ENCODE results near the gene ATF6. TPM values are rescaled to one million over a fixed set of nuclear protein-coding genes. Genes with fewer than 3 reads are reported as not detected.

ATF6 gene
- total RNA-seq, 1 experiment from 2014 or later, result 20.9 TPM

DNA sequence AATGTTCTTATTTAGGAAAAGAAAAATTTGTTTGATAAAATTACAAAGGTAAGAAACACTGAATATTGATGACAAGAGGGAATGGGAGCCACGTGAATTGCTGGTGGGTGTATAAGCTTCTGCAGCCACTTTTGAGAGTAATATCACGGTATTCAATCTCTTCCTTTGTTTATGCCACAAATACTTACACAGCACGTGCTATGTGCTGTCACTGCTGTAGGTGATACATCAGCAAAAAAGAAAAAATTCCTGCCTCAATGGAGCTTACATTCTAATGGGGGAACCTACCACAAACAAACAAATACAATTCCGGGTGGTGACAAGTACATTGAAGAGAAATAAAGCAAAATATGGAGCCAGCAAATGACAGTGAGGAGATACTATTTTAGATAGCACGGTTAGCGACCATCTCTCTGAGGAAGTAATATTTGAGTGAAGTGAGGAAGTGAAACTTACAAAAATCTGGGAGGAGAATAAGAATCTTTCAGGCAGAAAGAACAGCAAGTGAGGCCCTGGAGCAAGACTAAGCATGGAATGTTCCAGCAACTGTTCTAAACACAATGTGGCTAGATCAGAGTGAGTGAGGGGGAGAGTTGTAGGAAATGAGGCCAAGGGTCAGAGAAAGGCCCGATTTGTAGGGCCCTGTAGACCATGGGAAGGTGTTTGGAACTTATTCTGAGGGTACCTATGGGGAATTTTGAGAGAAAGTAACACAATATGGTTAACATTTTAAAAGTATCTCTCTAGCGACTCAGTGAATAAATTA is 47.4 kb upstream of the ATF6 start (continued):
- TF ChIP-seq, protein P1, sequence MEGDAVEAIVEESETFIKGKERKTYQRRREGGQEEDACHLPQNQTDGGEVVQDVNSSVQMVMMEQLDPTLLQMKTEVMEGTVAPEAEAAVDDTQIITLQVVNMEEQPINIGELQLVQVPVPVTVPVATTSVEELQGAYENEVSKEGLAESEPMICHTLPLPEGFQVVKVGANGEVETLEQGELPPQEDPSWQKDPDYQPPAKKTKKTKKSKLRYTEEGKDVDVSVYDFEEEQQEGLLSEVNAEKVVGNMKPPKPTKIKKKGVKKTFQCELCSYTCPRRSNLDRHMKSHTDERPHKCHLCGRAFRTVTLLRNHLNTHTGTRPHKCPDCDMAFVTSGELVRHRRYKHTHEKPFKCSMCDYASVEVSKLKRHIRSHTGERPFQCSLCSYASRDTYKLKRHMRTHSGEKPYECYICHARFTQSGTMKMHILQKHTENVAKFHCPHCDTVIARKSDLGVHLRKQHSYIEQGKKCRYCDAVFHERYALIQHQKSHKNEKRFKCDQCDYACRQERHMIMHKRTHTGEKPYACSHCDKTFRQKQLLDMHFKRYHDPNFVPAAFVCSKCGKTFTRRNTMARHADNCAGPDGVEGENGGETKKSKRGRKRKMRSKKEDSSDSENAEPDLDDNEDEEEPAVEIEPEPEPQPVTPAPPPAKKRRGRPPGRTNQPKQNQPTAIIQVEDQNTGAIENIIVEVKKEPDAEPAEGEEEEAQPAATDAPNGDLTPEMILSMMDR (IDR thresholded peaks at IDR 0.05 in 2 of 3, conservative IDR thresholded peaks at IDR 0.05 in 1 of 3; ENCODE audit: borderline replicate concordance in 1 of 3, insufficient read depth in 1 of 3, low read depth in 2 of 3, low read length in 2 of 3), result no peak
- TF ChIP-seq CBX3 (IDR thresholded peaks at IDR 0.05; ENCODE audit: low read depth) (no peak), EGR1 (IDR thresholded peaks at IDR 0.05; ENCODE audit: low read depth) (no peak), ELF1 (IDR thresholded peaks at IDR 0.05; ENCODE audit: borderline replicate concordance, low read depth) (no peak), FOSL1 (IDR thresholded peaks at IDR 0.05; ENCODE audit: low read depth) (no peak), EZH2 (IDR thresholded peaks at IDR 0.05) (no peak), MAX (IDR thresholded peaks at IDR 0.05) (no peak), RAD21 (IDR thresholded peaks at IDR 0.05; ENCODE audit: low read depth) (no peak), EZH2phosphoT487 (IDR thresholded peaks at IDR 0.05; ENCODE audit: borderline replicate concordance) (no peak)
- TF ChIP-seq, protein P2, sequence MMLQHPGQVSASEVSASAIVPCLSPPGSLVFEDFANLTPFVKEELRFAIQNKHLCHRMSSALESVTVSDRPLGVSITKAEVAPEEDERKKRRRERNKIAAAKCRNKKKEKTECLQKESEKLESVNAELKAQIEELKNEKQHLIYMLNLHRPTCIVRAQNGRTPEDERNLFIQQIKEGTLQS (IDR thresholded peaks at IDR 0.05), result no peak

DNA sequence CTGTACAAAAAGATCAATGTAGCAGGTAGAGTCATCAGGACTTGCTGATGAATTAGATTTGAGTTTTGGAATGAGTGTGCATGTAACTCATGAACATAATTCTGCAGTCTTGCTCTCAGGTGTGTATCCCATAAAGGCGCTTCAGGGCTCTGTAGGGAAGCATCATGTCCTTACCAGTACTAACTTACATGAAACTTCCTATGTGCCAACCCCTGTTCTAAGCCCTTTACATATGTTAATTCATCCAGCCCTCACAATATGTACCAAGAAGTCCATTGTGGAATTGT is 46.9 kb upstream of the ATF6 start:
- TF ChIP-seq, protein P2 (IDR thresholded peaks at IDR 0.05), result no peak
- no peak for TF ChIP-seq EZH2phosphoT487 (IDR thresholded peaks at IDR 0.05; ENCODE audit: borderline replicate concordance)
- no peak for TF ChIP-seq EGR1 (IDR thresholded peaks at IDR 0.05; ENCODE audit: low read depth)
- TF ChIP-seq RAD21 (IDR thresholded peaks at IDR 0.05; ENCODE audit: low read depth), result no peak
- TF ChIP-seq CBX3 (IDR thresholded peaks at IDR 0.05; ENCODE audit: low read depth), result no peak
- no peak for TF ChIP-seq CEBPB (IDR thresholded peaks at IDR 0.05; ENCODE audit: low read depth)
- TF ChIP-seq JUND (IDR thresholded peaks at IDR 0.05), result no peak
- DNase-seq (ENCODE audit: low read depth, low spot score), result no peak
- H3K4me3 ChIP-seq (replicated peaks in 1 of 2; ENCODE audit: low read depth in 1 of 2, low read length in 2 of 2), result no peak overlapping the region

More for the DNA sequence above, 46.9 kb upstream of the ATF6 start:
- Histone ChIP-seq H3K36me3 (ENCODE audit: control insufficient read depth in 1 of 2, insufficient read depth in 2 of 2, low read length in 2 of 2) (no peaks in the 10 kb centered on the region), H3K9me2 (ENCODE audit: insufficient read depth) (no peaks in the 10 kb centered on the region), H3K4me2 (ENCODE audit: low read length) (no peak overlapping the region), H3K27ac (ENCODE audit: low read depth, low read length) (no peak overlapping the region), H4K20me1 (ENCODE audit: insufficient read depth) (no peaks in the 10 kb centered on the region), H2AFZ (ENCODE audit: low read depth, low read length, poor library complexity, severe bottlenecking) (no peak overlapping the region), H3K9me3 (ENCODE audit: control insufficient read depth in 1 of 2, insufficient read depth in 1 of 2, low read depth in 1 of 2, low read length in 2 of 2) (no peaks in the 10 kb centered on the region), H3K4me1 (ENCODE audit: control insufficient read depth in 1 of 2, insufficient read depth in 2 of 2, low read length in 2 of 2) (peaks cover 7 to 34% of the 10 kb centered on the region in 2 experiments), H3K9ac (ENCODE audit: low read length) (no peak overlapping the region), H3K79me2 (ENCODE audit: insufficient read depth, low read length) (no peaks in the 10 kb centered on the region), H3K27me3 (ENCODE audit: insufficient read depth, low read length) (no peaks in the 10 kb centered on the region)
- intact Hi-C loops (cut with micrococcal nuclease), result no loop called here
- BruUV-seq (replicated peaks), result no TSS peak
- CTCF ChIA-PET, result no interaction called here
- RAD21 ChIA-PET (ENCODE audit: low non-redundant PET in 1 of 2, low total read pairs in 2 of 2, uncharacterized antibody in 2 of 2, unreplicated experiment in 2 of 2), result no interaction called here
- ATAC-seq, result no peak
- POLR2A ChIA-PET, result no interaction called here

All from HCT116 (cell line).